ENCODE results near the gene NOL7. TPM values are rescaled to one million over a fixed set of nuclear protein-coding genes. Genes with fewer than 3 reads are reported as not detected.

NOL7 gene
- total RNA-seq, 1 experiment from 2014 or later = 222 TPM

DNA sequence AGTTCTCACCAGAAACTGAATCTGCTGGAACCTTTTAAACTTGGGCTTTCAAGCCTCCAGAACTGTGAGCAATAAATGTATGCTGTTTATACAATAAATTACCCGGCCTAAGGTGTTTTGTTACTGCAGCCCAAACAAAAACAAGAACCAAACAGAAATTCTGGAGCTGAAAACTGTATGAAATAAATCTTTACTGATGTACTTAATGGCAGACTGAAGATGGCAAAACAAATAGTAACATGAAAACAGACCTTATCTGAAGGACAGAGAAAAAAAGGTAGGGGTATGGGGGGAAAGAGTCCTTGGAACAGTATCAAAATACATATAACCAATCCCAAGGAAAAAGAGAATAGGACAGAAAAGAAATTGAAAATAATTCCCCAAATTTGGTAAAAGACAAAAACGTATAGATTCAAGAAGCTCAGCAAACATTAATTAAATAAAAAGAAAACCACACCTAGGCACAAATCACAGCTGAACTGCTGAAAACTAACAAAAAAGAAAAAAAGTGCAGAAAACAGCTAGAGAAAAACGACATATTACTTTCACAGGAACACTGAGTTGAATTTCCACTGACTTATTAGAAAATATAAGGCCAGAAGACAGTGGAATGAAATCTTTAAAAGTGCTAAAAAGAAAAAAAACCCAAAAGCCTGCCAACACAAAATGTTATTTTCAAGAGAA lies 47.7 kb downstream of the NOL7 start:
- Histone ChIP-seq H3K9me3 (peaks cover 4% of the 10 kb centered on the region; the same call in 1 of the 2 replicates), H3K4me3 (no peak overlapping the region), H3K27me3 (no peaks in the 10 kb centered on the region), H3K36me3 (no peaks in the 10 kb centered on the region)
- DNase-seq = no peak

DNA sequence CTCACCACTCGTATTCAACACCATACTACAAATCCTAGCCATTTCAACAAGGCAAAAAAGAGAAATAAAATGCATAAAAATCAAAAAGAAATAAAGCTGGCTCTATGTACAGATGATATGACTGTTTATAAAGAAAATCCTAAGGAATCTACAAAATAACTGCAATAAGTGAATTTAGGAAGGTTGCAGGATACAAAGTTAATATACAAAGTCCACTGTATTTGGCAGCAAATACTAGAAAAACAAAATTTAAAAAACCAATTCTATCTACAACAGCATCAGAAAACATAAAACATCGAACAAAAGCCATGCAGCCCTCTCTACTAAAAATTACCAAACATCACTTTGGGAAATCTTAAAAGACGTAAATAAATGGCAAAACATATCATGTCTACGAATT lies 48.9 kb downstream of the NOL7 start:
- no peak for DNase-seq
- Histone ChIP-seq H3K36me3 (no peaks in the 10 kb centered on the region), H3K9me3 (peaks cover 4% of the 10 kb centered on the region; the same call in 1 of the 2 replicates), H3K4me3 (no peak overlapping the region), H3K27me3 (no peaks in the 10 kb centered on the region)

DNA sequence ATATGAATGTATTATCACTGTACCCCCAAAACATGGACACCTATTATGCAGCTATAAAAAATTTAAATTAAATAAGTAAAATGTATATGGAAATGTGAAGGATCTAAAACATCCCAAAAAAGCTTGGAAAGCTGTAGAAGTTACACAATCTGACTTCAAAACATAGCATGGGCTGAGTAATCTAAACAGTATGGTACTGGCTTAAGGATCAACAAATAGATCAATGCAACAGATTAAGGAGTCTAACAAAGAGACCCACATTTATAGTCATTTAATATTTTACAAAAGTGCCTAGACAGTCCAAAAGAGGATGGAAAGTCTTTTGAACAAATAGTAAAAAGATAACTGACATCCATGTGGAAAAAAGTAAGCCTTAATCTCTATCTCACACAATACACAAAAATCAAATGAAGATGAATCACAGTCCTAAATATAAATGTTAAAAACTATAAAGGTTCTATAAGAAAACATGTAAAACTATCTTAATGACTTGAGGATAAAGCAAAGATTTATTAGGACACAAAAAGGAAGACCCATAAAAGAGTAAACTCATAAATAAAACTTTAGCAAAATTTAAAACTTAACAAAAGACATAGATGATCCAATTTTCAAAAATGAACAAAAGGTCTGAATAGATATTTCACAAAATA lies 49.7 kb downstream of the NOL7 start:
- H3K27me3 ChIP-seq = no peaks in the 10 kb centered on the region
- DNase-seq = no peak
- peaks cover 4% of the 10 kb centered on the region; the same call in 1 of the 2 replicates for H3K9me3 ChIP-seq
- no peak overlapping the region for H3K4me3 ChIP-seq
- H3K36me3 ChIP-seq = no peaks in the 10 kb centered on the region

DNA sequence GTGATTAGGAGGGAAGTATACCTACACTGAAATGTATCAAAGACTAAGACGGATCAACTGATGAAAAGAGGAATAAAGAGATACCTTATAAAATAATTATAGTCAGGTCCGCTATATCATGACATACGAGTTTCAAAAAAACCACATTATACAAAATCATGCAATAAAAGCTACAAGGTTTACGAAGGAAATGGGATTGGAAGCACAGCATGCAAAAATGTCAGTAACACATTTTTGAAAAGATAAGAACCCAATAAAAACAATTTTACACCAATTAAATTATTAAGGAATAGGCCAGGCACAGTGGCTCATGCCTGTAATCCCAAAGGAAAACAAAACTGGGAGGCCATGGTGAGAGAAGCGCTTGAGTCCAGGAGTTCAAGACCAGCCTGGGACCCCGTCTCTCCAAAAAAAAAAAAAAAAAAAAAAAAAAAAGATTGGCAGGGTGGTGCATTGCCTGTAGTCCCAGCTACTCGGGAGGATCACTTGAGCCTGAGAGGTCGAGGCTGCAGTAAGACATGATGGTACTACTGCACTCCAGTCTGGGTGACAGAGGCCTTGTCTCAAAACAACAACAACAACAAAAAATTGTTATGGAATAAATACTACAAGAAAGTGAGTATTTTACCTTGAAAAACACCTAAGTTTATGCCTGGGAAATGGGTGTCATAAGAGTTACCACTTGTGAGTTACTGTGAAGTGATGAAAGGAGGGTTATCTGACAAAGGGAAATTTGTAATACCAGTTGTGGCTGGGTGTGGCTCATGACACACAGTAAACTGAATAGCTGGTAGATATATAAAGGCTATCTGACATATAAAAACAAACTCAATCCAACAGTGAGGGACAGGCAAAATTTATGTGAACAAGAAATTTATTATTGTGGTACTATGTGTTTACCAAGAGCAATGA lies 51.3 kb downstream of the NOL7 start:
- no peak overlapping the region for H3K4me3 ChIP-seq
- H3K27me3 ChIP-seq = no peaks in the 10 kb centered on the region
- H3K9me3 ChIP-seq = peaks cover 6% of the 10 kb centered on the region; the same call in 1 of the 2 replicates
- H3K36me3 ChIP-seq = no peaks in the 10 kb centered on the region
- DNase-seq = no peak

DNA sequence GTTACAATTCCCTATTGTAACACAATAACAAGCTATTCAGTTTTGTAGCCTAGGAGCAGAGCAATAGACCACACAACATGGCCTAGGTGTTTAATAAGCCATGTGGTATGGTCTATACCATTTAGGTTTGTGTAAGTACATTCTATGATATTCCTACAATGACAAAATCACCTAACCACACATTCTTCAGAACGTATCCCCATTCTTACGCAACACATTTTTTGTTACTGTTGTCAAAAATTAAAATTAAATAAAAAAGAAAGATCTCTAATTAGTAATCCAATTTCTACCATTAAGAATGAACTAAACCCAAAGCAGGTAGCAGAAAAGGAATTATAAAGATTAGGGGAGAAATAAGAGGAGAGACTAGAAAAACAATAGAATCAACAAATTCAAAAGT lies 52.5 kb downstream of the NOL7 start:
- Histone ChIP-seq H3K36me3 (no peaks in the 10 kb centered on the region), H3K4me3 (no peak overlapping the region), H3K27me3 (no peaks in the 10 kb centered on the region), H3K9me3 (peaks cover 13% of the 10 kb centered on the region)
- no peak for DNase-seq

DNA sequence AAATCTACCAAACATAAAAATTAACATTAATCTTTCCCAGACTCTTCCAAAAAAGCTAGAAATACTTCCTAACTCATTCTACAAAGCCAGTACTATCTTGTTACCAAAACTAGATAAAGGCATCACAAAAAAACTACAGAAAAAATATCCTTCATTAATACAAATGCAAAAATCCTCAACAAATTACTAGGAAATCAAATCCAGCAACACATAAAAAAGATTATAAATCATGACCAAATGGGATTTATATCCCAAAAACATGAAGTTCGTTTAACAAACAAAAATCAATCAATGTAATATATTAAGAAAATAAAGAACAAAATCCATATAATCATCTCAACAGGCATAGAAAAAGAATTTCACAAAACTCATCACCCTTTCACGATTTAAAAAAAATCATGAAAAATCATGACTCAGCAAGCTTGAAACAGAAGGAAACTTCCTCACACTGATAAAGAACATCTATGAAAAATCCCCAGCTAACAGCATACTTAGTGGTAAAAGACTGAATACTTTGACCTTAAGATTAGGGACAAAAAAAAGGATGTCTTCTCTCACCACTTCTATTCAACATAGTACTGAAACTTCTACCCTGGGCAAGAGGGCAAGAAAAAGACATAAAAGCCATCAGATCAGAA lies 53.3 kb downstream of the NOL7 start:
- DNase-seq = no peak
- Histone ChIP-seq H3K4me3 (no peak overlapping the region), H3K9me3 (peaks cover 16% of the 10 kb centered on the region), H3K27me3 (no peaks in the 10 kb centered on the region), H3K36me3 (no peaks in the 10 kb centered on the region)

DNA sequence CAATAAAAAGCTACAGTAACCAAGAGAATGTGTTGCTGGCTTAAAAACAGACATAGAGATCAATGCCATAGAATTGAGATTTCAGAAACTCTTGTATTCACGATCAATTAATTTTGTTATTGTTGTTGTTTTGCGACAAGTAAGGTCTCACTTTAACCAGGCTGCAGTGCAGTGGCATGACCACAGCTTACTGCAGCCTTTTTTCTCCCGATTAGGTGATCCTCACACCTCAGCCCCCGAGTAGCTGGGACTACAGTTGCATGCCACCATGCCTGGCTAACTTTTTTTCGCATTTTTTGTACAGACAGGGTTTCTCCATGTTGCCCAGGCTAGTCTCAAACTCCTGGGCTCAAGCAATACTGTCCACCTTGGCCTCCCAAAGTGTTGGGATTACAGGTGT lies 54.3 kb downstream of the NOL7 start:
- Histone ChIP-seq H3K9me3 (peaks cover 16% of the 10 kb centered on the region), H3K27me3 (no peaks in the 10 kb centered on the region), H3K36me3 (no peaks in the 10 kb centered on the region; the same call in 1 of the 2 replicates), H3K4me3 (no peak overlapping the region)
- DNase-seq = no peak

Other genes starting within 250 kb of the NOL7 start
- 0.72 and 1.3 TPM in 2 replicates for gene GFOD1, start 127.7 kb upstream of the NOL7 start, total RNA-seq (2014; rRNA removed; shearing (Covaris generic); ENCODE audit: low replicate concordance)
- gene SIRT5, start 40.7 kb upstream of the NOL7 start, total RNA-seq (2014; rRNA removed; shearing (Covaris generic); ENCODE audit: low replicate concordance) = 18.1 and 34.3 TPM in 2 replicates
- 45.2 and 62.2 TPM in 2 replicates for gene RANBP9, start 96.5 kb downstream of the NOL7 start, total RNA-seq (2014; rRNA removed; shearing (Covaris generic); ENCODE audit: low replicate concordance)
- gene MCUR1, start 199.2 kb downstream of the NOL7 start, total RNA-seq (2014; rRNA removed; shearing (Covaris generic); ENCODE audit: low replicate concordance) = 32.5 and 51.5 TPM in 2 replicates

Data from MG63 (cell line).